Measurements from ENCODE around the gene SMYD3.

Gene SMYD3

GRCh38 chr1:246182149-246182851 is 324.8 kb downstream of the SMYD3 start:
- peaks cover 0 to 1% of the 10 kb centered on the region in 2 donors for H3K9me3 Mint-ChIP-seq

GRCh38 chr1:246181241-246181640 is 325.8 kb downstream of the SMYD3 start:
- Mint-ChIP-seq H3K4me1 (peaks cover 3 to 9% of the 10 kb centered on the region in 2 donors), H3K36me3 (peaks cover 6 to 18% of the 10 kb centered on the region in 2 donors), H3K9me3 (peaks cover 0 to 1% of the 10 kb centered on the region in 2 donors), H3K27ac (no peak overlapping the region), H3K27me3 (no peaks in the 10 kb centered on the region), H3K4me3 (no peak overlapping the region)
- DNase-seq (no peak), ATAC-seq (replicated peaks) (no peak)

More at GRCh38 chr1:246182149-246182851, 324.8 kb downstream of the SMYD3 start:
- H3K4me1 Mint-ChIP-seq = peaks cover 3 to 9% of the 10 kb centered on the region in 2 donors
- DNase-seq (no peak), ATAC-seq (replicated peaks) (no peak)
- H3K27me3 Mint-ChIP-seq = no peaks in the 10 kb centered on the region
- no peak overlapping the region for H3K4me3 Mint-ChIP-seq
- peaks cover 6 to 16% of the 10 kb centered on the region in 2 donors for H3K36me3 Mint-ChIP-seq
- no peak overlapping the region for H3K27ac Mint-ChIP-seq

- Mint-ChIP-seq H3K9me3 (no peaks in the 10 kb centered on the region), H3K27ac (no peak overlapping the region), H3K4me1 (peaks cover 3 to 9% of the 10 kb centered on the region in 2 donors), H3K4me3 (no peak overlapping the region), H3K27me3 (no peaks in the 10 kb centered on the region), H3K36me3 (peaks cover 6 to 14% of the 10 kb centered on the region in 2 donors)
- DNase-seq (no peak), ATAC-seq (replicated peaks) (no peak)
Observed at GRCh38 chr1:246179401-246179800, 327.7 kb downstream of the SMYD3 start.

- no peaks in the 10 kb centered on the region for H3K27me3 Mint-ChIP-seq
- no peak overlapping the region for H3K27ac Mint-ChIP-seq
- no peak for ATAC-seq (replicated peaks)
- H3K4me3 Mint-ChIP-seq = no peak overlapping the region
- peaks cover 6 to 14% of the 10 kb centered on the region in 2 donors for H3K36me3 Mint-ChIP-seq
- DNase-seq = no peak
- peaks cover 3 to 9% of the 10 kb centered on the region in 2 donors for H3K4me1 Mint-ChIP-seq
- H3K9me3 Mint-ChIP-seq = no peaks in the 10 kb centered on the region
Observed at GRCh38 chr1:246178717-246179311, 328.3 kb downstream of the SMYD3 start.

GRCh38 chr1:246176126-246177024 is 330.7 kb downstream of the SMYD3 start:
- H3K36me3 Mint-ChIP-seq = peaks cover 6 to 14% of the 10 kb centered on the region in 2 donors
- no peak for ATAC-seq (replicated peaks)
- H3K9me3 Mint-ChIP-seq = peaks cover 0 to 1% of the 10 kb centered on the region in 2 donors
- H3K4me1 Mint-ChIP-seq = peaks cover 0 to 2% of the 10 kb centered on the region in 2 donors
- no peak overlapping the region for H3K27ac Mint-ChIP-seq
- DNase-seq = no peak
- H3K4me3 Mint-ChIP-seq = no peak overlapping the region
- H3K27me3 Mint-ChIP-seq = no peaks in the 10 kb centered on the region

GRCh38 chr1:246170574-246171261 is 336.4 kb downstream of the SMYD3 start:
- H3K9me3 Mint-ChIP-seq = peaks cover 0 to 3% of the 10 kb centered on the region in 2 donors
- peaks cover 3 to 4% of the 10 kb centered on the region in 2 donors for H3K36me3 Mint-ChIP-seq
- no peaks in the 10 kb centered on the region for H3K27me3 Mint-ChIP-seq
- H3K27ac Mint-ChIP-seq = no peak overlapping the region
- DNase-seq (no peak), ATAC-seq (replicated peaks) (no peak)
- H3K4me3 Mint-ChIP-seq = no peak overlapping the region
- peaks cover 0 to 2% of the 10 kb centered on the region in 2 donors for H3K4me1 Mint-ChIP-seq

GRCh38 chr1:246169486-246169885 is 337.6 kb downstream of the SMYD3 start:
- DNase-seq (no peak), ATAC-seq (replicated peaks) (no peak)
- Mint-ChIP-seq H3K4me3 (no peak overlapping the region), H3K36me3 (peaks cover 3 to 12% of the 10 kb centered on the region in 2 donors), H3K9me3 (peaks cover 0 to 3% of the 10 kb centered on the region in 2 donors), H3K27me3 (no peaks in the 10 kb centered on the region), H3K27ac (no peak overlapping the region), H3K4me1 (peaks cover 0 to 2% of the 10 kb centered on the region in 2 donors)

- Mint-ChIP-seq H3K36me3 (peaks cover 3 to 12% of the 10 kb centered on the region in 2 donors), H3K4me3 (no peak overlapping the region), H3K27me3 (no peaks in the 10 kb centered on the region), H3K4me1 (peaks cover 0 to 2% of the 10 kb centered on the region in 2 donors), H3K9me3 (peaks cover 0 to 3% of the 10 kb centered on the region in 2 donors), H3K27ac (no peak overlapping the region)
- ATAC-seq (replicated peaks) (no peak), DNase-seq (no peak)
Observed at GRCh38 chr1:246169019-246169418, 338.1 kb downstream of the SMYD3 start.

- no peak overlapping the region for H3K4me3 Mint-ChIP-seq
- no peak overlapping the region for H3K27ac Mint-ChIP-seq
- no peaks in the 10 kb centered on the region for H3K4me1 Mint-ChIP-seq
- peaks cover 0 to 2% of the 10 kb centered on the region in 2 donors for H3K9me3 Mint-ChIP-seq
- DNase-seq (no peak), ATAC-seq (replicated peaks) (no peak)
- H3K27me3 Mint-ChIP-seq = no peaks in the 10 kb centered on the region
- peaks cover 3 to 13% of the 10 kb centered on the region in 2 donors for H3K36me3 Mint-ChIP-seq
Observed at GRCh38 chr1:246166841-246167240, 340.2 kb downstream of the SMYD3 start.

GRCh38 chr1:246165826-246166709 is 341.0 kb downstream of the SMYD3 start:
- H3K36me3 Mint-ChIP-seq = peaks cover 5 to 16% of the 10 kb centered on the region in 2 donors

GRCh38 chr1:246164764-246165163 is 342.3 kb downstream of the SMYD3 start:
- H3K36me3 Mint-ChIP-seq = peaks cover 7 to 16% of the 10 kb centered on the region in 2 donors
- H3K27me3 Mint-ChIP-seq = no peaks in the 10 kb centered on the region
- DNase-seq = no peak
- peaks cover 0 to 2% of the 10 kb centered on the region in 2 donors for H3K9me3 Mint-ChIP-seq
- no peak overlapping the region for H3K27ac Mint-ChIP-seq
- no peaks in the 10 kb centered on the region for H3K4me1 Mint-ChIP-seq
- ATAC-seq (replicated peaks) = no peak
- no peak overlapping the region for H3K4me3 Mint-ChIP-seq

More at GRCh38 chr1:246165826-246166709, 341.0 kb downstream of the SMYD3 start:
- H3K9me3 Mint-ChIP-seq = peaks cover 0 to 2% of the 10 kb centered on the region in 2 donors
- no peak overlapping the region for H3K27ac Mint-ChIP-seq
- no peaks in the 10 kb centered on the region for H3K27me3 Mint-ChIP-seq
- H3K4me1 Mint-ChIP-seq = no peaks in the 10 kb centered on the region
- ATAC-seq (replicated peaks) (no peak), DNase-seq (no peak)
- H3K4me3 Mint-ChIP-seq = no peak overlapping the region

GRCh38 chr1:246162560-246162959 is 344.5 kb downstream of the SMYD3 start:
- Mint-ChIP-seq H3K27ac (no peak overlapping the region), H3K4me1 (peaks cover under 1 to 3% of the 10 kb centered on the region in 2 donors), H3K36me3 (peaks cover 4 to 12% of the 10 kb centered on the region in 2 donors), H3K9me3 (no peaks in the 10 kb centered on the region), H3K4me3 (no peak overlapping the region), H3K27me3 (no peaks in the 10 kb centered on the region)
- DNase-seq = no peak
- ATAC-seq (replicated peaks) = no peak

GRCh38 chr1:246161626-246162025 is 345.5 kb downstream of the SMYD3 start:
- ATAC-seq (replicated peaks) = no peak
- no peak for DNase-seq
- no peaks in the 10 kb centered on the region for H3K27me3 Mint-ChIP-seq
- H3K27ac Mint-ChIP-seq = no peak overlapping the region
- no peak overlapping the region for H3K4me3 Mint-ChIP-seq
- H3K36me3 Mint-ChIP-seq = peaks cover 4 to 11% of the 10 kb centered on the region in 2 donors
- H3K9me3 Mint-ChIP-seq = no peaks in the 10 kb centered on the region
- H3K4me1 Mint-ChIP-seq = peaks cover 3 to 6% of the 10 kb centered on the region in 2 donors
